Epidermal melanocyte (primary cell): ENCODE measurements around the gene PATJ.
"Not testable (repeated sequence)": the region's sequence is repeated elsewhere in the genome, so short reads cannot be mapped to it uniquely, and the experiment has no call there.

Experiments
- DNase-seq: peaks from one replicate; pipeline ENCODE4 v3.0.0; 2011; ENCODE audit warnings: low spot score; ENCODE audit not compliant: insufficient read length

The PATJ gene

DNA sequence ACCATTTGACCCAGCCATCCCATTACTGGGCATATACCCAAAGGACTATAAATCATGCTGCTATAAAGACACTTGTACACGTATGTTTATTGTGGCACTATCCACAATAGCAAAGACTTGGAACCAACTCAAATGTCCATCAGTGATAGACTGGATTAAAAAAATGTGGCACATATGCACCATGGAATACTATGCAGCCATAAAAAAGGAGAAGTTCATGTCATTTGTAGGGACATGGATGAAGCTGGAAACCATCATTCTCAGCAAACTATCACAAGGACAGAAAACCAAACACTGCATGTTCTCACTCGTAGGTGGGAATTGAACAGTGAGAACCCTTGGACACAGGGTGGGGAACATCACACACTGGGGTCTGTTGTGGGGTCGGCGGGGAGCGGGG, 206.4 kb downstream of the PATJ start:
- DNase-seq = not testable (repeated sequence)

DNA sequence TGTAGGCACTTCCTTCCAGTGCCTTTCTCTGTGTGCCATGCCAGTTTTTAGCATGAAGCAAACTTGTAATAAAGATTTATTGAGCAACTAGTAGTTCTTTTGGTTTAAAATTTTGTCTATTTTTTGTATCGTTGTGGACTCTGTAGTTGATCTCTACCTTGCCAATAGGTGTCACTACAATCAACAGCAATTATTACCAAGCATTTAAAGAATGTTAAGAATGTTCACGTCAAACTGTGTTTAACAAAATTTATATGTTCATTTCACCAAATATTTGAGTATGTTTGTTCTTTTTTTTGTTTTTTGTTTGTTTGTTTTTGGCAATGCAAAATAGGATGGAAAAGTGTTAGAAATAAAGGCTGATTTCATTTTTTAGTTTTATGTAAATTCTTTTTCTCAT, 208.1 kb downstream of the PATJ start:
- no peak for DNase-seq

DNA sequence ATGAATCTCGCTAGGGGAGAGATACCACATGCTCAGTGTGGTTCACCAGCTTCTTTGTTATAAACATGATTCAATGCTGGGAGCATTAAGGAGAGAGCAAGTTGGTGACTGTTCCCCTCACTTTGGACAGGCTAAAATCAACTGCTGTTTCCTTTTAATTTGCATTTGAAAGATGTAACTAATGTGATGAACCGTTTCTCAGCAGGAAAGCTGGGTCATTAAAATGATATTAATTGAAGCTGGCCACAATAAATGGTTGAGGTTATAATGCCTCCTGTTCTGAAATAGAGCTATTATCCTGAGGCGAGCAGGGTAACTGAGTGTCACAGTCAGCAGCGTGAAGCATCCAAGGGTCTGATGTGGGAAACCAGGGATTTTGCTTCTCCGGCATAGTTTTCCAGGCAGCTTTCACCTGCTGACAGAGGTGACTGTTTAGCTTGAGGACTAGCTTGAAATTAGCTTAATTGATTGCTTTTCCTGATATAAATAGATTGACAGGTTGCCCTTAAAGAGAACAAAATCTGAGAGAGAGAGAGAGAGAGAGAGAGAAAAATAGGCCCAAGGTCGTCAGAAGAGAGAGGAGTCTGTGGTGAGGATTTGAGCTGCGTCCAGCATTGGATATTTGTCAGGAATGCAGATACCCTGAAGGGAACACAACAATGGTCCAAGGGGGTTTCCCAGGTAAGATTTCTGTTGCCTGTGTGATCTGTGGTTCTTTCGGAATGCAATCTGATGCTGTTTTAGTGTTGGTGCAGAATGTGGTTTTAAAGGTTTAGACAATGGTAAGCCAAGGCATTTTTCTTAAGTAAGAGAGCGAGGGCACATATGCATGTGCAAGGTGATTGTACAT, 209.7 kb downstream of the PATJ start:
- no peak for DNase-seq

DNA sequence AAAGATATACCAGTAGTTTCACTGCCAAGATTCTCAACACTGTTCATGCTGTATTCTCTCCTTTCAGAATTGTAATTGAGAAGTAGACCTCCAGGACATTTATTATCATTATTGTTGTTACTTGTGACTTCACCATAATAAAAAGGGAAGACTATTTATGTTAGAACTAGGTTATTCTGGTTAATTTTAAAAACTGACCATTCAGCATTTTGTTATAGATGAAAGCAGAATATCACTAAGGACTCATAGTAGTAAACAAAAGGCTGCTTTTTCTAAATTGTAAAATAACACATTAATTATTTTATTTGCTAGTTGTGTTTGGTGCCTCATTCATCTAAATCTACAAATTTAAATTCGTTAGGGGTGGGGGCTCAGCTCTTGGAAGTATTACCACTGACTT, 210.4 kb downstream of the PATJ start:
- DNase-seq = no peak

DNA sequence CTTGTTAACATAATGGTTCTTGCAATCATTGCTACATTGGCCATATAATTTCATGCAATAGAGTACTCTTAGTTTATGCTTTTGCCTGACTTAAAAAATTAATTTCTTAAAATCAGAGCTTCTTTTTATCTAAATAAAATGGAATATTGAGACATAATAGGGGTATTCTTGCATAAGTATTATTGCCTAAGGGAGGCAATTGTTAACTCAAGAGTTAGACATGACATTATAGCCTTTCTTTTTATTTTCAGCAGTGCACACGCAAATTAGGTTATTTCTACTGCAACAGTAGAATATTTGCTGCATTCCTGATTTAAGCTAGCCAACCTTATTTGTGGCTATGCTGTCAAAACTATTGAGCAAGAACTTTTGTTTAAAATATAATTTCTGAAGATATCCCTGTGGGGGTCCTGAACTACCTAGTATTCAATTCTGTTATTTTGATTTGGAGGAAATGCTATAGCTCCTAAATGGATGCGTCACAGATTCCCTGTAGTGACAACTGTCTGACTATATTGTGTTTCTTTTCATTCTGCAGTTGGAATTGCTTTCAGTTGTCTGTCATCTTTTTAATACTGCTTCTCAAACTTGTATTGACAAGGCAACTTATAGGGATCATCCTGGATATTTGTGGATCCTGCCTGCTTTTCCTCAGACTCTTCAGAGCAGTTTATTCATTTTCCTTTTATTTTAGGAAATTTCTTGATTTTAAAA, 211.0 kb downstream of the PATJ start:
- DNase-seq = no peak

DNA sequence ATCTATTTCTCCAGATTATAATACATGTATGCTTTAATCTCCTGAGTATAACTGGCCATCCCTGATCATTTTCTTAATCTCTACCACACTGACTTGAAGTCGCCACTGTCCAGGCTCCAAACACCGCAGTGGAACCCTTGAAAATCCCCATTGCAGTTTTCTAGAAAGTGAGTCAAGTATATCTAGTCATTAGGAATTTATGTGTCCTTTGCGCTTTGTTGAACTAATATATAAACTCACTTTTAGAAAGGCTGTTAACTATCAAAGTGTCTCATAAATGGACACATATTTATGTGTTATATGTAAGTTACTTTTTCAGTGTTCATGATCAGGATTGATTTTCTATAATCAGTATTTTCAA, 211.5 kb downstream of the PATJ start:
- DNase-seq = no peak

DNA sequence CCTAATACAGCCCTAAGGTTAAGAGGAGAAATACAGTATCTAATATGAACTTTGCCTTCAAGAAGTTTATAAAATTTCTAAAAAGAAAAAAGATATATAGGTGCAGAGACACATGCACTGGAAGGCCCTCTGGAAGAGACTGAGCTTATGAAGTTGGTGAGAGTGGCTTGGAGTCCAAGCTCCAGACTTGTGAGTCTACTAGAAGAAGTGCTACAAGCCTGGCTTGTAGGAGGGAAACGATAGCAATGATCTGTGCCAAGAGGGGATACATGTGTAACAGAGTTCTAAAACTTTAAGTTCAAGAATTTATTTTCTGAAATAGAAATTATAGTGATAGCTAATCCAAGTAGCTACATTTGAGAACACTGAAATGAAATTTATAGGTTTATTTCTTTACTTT, 213.0 kb downstream of the PATJ start:
- DNase-seq = no peak

DNA sequence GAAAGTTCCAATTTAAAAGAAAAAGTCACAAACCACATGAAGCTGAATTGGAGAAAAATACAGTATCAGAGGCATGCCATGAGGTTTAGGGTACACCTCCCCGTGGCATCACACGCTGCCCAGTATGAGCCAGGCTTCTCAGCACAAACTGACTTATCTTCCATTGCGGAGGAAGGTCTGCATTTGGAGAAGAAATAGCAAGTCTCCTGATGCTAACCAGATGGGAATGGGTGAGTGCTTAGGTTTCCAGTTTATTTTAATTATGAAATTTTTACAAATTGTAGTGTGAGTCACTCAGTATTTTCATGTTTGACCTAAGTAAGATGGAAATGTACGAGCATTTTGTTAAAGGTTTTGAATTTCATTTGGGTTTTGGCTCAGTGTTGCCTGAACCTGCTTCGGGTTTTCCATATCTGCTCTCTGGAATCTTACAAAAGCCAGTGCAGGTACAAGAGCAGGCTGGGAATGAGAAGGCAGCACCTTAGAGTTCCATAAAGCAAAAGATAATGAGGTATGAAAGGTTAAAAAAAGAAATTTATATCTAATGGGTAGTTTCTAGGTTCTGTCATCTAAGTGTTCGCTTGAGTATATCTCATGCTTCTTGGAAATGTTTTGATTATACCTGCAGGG, 213.9 kb downstream of the PATJ start:
- DNase-seq = no peak

DNA sequence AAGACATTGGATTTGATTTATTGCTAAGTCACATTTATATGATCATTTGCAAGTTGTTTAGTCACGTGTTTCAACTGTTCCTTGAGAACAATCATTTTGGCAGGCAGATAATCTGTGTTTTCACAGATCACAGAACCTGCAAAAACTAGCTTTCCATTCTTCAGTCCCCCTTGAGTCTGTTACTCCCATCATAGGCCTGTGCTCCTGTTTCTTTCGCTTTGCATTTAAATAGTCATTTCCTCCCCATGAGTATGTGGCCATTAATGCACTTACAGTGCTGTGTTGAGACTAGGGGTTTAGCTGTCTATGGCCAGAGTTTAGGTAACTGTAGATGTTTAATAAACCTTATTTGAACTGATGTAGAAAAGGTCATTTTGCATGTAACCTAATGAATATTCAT, 214.5 kb downstream of the PATJ start:
- no peak for DNase-seq

DNA sequence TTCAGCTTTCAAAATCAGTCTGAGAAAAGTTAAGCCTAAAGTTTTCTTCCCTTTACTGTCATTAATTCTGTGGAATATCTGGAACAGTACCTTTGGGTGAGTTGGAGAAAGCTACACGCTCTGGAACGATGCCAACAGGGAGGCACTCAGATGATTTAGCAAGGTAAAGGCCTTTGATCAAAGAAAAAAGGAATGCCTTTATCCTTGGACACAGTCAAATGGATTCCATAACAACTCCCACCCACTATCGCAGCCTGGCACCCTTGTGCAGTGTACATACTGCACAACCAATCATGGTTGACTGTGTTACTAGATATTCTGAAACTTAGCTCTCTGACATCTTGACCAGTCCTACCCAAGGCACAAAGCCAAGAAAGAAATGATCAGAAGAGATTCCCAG, 218.7 kb downstream of the PATJ start:
- DNase-seq = no peak

DNA sequence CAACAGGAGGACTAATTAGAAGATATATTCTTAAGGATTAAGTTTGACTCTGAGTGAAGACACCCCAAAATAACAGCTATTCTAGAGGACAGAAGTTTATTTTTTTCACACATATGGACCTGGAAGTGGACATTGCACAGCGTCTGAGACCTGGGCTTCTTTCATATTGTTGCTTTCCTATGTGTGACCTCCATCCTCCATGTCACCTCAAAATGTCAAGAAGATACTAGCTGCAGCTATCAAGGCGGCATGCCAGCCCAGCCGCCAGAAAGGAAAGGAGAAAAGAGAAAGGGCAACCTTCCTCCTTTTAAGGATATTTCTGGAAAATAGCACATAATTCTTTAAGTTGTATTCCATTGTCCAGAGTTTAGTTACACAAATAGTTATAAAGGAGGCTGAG, 220.4 kb downstream of the PATJ start:
- DNase-seq = no peak

DNA sequence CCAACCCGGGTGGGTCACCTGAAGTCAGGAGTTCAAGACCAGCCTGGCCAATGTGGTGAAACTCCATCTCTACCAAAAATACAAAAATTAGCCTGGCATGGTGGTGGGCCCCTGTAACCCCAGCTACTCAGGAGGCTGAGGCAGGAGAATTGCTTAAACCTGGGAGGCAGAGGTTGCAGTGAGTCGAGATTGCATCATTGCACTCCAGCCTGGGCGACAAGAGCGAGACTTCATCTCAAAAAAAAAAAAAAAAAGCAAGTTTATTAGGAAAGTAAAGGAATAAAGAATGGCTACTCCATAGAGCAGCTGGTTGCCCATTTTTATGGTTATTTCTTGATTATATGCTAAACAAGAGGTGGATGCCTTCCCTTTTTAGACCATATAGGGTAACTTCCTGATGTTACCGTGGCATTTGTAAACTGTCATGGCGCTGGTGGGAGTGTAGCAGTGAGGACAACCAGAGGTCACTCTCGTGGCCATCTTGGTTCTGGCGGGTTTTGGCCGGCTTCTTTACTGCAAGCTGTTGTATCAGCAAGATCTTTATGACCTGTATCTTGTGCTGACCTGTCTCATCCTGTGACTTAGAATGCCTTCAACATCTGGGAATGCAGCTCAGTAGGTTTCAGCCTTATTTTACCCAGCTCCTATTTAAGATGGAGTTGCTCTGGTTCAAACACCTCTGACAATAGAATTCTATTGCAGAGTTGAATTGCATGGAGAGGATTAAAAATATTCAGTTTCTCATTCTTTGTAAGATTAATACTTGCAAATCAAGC, 224.4 kb downstream of the PATJ start:
- DNase-seq = not testable (repeated sequence)

DNA sequence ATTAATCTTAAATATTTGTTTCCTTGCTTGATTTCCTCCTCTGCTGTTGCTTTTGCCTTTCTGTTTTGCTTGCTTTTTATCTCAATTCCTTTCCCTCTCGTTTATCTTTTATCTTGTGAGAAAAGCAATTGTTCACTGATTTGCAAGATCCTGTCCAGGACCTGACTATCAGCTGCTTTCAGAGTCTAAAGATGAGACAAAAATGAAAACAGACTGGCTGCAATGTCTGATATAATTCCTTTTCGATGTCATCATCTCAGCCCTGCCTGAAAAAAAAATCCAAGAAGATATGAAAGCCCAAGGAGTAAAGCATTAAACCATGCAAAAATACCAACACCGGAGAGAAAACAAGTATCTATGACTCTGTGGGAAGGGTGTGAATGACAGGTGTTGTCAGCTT, 225.5 kb downstream of the PATJ start:
- DNase-seq = no peak

DNA sequence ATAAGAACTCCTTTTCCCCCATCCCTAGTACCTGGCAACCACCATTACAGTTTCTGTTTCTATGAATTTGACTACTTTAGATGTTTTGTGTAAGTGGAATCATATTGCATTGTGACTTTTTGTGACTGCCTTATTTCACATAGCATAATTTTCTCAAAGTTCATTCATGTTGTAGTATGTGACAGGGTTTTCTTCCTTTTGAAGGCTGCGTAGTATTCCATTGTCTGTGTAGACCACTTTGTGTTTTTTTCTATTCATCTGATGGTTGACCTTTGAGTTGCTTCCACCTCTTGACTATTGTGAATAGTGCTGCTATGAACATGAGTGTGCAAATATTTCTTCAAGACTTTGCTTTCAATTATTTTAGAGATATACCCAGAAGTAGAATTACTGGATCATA, 226.6 kb downstream of the PATJ start:
- DNase-seq = no peak

DNA sequence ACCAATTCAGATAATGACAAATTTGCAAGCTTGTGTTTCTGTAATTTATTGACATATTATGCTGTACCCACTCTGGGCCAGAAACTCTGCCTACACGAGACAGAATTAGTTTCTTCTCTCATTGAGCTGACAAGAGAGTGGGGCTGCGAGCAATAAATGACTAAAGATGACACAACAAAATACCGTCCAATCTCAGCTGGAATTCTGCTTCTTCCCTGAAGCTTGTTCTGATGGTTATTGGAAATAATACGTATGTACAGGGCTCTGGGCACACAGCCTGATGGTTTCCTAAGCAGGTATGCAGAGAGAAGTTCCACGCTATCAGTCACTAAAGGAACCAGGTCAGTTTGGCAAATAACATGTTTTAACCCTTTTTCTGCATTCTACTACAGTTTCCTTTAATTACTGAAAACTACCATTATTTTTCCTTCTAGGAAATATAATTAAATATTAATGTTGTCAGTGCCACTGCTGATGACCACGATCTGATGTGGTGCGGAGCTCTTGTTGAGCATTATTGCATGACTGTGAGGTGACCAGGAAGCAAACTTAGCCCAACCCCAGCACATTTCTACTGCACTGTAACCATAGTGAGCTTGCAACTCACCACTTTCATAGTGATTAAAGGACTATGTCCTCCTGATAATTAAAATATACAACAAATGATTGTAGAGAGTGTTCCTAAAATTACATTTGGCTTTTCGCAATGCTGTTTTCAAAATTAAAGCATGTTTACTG, 231.0 kb downstream of the PATJ start:
- DNase-seq = no peak

DNA sequence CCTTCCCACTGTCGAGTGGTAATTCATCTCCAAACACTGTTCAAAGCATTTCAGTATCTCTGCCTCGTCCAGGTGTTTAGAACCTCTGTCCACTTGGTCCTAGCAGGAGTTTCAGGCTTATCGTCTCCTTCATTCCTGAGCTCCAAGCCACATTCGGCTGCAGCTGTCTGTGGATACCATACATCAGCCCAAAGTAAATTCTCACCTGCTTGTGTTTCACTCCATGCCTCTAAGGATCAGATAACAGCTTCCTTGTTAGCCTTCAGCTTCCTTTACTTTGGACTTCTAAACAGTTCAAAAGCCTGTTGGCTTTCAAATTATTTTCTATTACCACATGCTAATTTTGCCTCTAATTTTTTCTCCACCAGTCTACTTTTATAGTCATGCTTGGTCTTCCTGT, 233.4 kb downstream of the PATJ start:
- no peak for DNase-seq

DNA sequence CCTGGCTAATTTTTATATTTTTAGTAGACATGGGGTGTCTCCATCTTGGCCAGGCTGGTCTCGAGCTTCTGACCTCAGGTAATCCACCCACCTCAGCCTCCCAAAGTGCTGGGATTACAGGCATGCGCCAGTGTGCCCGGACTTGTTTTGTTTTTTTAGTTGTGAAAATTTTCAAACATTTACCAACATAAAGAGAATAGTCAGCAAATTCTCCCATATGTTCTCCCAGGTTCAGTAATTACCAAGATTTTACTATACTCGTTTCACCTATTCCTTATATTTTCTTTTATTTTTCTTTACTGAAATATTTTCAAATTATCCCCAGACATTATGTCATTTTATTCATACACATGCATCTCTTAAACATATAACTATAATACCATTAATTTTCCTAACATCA, 234.3 kb downstream of the PATJ start:
- DNase-seq = no peak

DNA sequence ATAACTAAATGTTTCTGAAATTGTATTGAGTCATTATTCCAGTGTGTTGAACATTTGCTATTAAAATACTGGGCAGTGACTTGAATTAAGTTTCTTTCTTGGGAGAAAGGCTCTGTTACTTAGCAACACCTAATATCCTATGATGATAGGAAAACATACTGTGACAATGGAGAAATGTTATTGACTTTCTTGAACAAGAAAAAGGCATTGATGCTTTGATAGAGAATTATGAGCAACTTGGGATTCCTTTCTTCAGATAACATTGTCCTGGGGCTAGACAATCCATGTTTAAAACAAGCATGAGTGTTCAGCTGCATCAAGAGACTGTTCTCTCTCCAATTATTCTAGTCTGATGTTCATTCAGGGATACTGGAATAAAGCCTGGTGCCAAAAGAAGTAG, 236.5 kb downstream of the PATJ start:
- no peak for DNase-seq

DNA sequence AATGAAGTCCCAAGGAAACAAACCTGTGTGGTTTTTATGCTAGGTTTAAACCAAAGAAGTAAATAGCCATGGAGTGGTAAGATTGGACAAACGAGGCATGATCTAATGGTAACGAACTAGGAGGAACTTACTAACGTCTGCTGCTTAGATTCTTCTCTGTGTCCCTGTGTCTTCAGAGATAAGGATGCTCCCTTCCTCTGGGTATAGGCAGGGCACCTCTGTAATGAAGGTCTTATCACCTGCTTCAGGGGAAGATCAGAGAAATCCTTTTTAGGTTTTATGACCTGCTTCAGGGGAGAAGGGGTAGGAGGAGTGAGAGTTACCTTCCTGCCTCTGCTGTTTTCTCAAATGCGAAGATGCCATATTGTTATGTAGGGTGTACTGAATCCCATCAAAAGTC, 237.4 kb downstream of the PATJ start:
- no peak for DNase-seq

DNA sequence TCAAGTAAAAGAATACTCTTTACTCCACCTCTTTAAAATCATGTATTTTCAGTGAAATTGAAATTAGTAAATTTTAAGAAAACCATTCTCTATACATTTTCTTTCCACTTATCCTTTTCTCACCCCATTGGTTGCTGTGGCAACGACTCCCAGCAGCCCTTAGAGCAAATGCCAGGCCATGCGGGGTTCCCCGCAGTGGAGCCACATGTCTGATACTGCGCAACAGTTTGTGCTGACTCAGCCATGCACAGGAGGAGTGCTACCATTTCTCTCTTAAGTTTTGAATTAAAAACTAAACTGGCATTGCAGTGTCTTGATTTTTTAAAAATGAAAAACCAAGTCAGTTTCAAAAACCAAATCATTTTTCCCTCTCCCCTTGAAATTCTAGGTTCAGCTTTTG, 238.3 kb downstream of the PATJ start:
- DNase-seq = no peak
